Loucy (cell line): ENCODE data around the gene HSPG2.

Experiments used
- EZH2phosphoT487 ChIP-seq: fragments of 200-600 bp; IDR thresholded peaks from 2 replicates; pipeline ENCODE4 v1.6.1; 2018; ENCODE audit warnings: antibody characterized with exemption, mild to moderate bottlenecking, moderate library complexity, borderline replicate concordance
- TF ChIP-seq, protein P1 (sequence below): fragments of 200-600 bp; sonication (generic); conservative IDR thresholded peaks from 2 replicates; pipeline ENCODE4 v1.5.1; 2014; ENCODE audit warnings: mild to moderate bottlenecking, antibody characterized with exemption, low read length

DNA sequence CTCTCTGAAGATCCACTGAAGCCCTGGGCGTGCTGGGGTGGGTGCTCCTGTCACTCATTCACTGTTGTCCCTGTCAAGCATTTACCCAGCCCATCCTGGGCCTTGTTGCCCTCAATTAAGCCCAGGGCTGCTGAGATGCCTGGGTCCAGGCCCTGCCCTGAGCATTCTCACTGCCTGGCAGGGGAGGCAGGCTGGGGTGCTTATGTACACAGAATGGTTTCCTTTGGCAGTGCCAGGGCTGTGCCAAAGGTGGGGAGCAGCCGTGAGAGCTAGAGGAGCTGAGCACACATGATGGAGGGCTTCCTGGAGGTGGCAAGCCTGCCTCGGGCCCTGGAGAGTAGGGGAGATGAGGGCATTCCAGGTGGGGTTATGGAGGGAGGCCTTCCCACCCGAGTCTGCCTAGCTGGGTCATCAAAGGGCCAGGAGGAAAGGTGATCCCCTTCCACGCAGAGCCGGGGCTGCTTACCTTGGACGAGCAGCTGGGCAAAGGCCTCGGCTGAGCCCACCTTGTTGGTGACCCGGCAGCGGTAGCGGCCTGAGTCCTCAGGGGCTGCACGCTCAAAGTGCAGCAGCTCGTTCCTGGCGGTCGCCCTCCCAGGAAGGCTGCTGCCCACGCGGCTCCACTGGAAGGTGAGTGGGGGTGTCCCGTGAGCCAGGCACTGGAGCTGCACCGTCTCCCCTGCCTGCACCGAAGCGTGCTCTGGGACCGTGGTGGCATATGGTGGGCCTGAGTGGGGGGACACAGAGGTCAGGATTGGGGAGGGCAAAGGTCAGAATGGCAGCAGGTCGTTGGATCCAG is 98.6 kb downstream of the HSPG2 start:
- TF ChIP-seq, protein P1, sequence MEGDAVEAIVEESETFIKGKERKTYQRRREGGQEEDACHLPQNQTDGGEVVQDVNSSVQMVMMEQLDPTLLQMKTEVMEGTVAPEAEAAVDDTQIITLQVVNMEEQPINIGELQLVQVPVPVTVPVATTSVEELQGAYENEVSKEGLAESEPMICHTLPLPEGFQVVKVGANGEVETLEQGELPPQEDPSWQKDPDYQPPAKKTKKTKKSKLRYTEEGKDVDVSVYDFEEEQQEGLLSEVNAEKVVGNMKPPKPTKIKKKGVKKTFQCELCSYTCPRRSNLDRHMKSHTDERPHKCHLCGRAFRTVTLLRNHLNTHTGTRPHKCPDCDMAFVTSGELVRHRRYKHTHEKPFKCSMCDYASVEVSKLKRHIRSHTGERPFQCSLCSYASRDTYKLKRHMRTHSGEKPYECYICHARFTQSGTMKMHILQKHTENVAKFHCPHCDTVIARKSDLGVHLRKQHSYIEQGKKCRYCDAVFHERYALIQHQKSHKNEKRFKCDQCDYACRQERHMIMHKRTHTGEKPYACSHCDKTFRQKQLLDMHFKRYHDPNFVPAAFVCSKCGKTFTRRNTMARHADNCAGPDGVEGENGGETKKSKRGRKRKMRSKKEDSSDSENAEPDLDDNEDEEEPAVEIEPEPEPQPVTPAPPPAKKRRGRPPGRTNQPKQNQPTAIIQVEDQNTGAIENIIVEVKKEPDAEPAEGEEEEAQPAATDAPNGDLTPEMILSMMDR = no peak
- TF ChIP-seq EZH2phosphoT487 = no peak
